Measurements from ENCODE around the gene XYLT1. TPM values are rescaled to one million over a fixed set of nuclear protein-coding genes. Genes with fewer than 3 reads are reported as not detected.

The XYLT1 gene
- total and polyA plus RNA-seq, 7 donors = 0.67 to 2.5 (median 1.7) TPM

- intact Hi-C loops (cut with DNase I) = no loop called here
- Histone ChIP-seq H3K4me3 (no peak overlapping the region), H3K27ac (no peak overlapping the region), H3K27me3 (ENCODE audit: insufficient read depth in 3 of 3, low read length in 2 of 3) (no peaks in the 10 kb centered on the region), H3K36me3 (ENCODE audit: insufficient read depth in 1 of 2, low read depth in 1 of 2) (no peaks in the 10 kb centered on the region), H3K9me3 (no peaks in the 10 kb centered on the region), H3K4me1 (no peaks in the 10 kb centered on the region)
- whole genome bisulfite sequencing, 3 donors = 98 to 100% (median 100%) methylated on average over 2 of the region's 2 CpGs
- ATAC-seq (no peak), DNase-seq (no peak)
- no peak for TF ChIP-seq CTCF (IDR thresholded peaks at IDR 0.05)
These were observed 44.3 kb downstream of the XYLT1 start for GRCh38 chr16:17426451-17426850.

- intact Hi-C loops (cut with DNase I) = no loop called here
These were observed 46.0 kb downstream of the XYLT1 start for GRCh38 chr16:17424771-17425170.

GRCh38 chr16:17423221-17423620 lies 47.5 kb downstream of the XYLT1 start:
- no peak overlapping the region for H3K4me3 ChIP-seq
- H3K27me3 ChIP-seq (ENCODE audit: insufficient read depth in 3 of 3, low read length in 2 of 3) = no peaks in the 10 kb centered on the region
- TF ChIP-seq CTCF (IDR thresholded peaks at IDR 0.05) = no peak
- no peak overlapping the region for H3K27ac ChIP-seq
- H3K36me3 ChIP-seq (ENCODE audit: insufficient read depth in 1 of 2, low read depth in 1 of 2) = no peaks in the 10 kb centered on the region
- H3K9me3 ChIP-seq = no peaks in the 10 kb centered on the region
- H3K4me1 ChIP-seq = no peaks in the 10 kb centered on the region
- DNase-seq (no peak), ATAC-seq (no peak)
- WGBS, 3 donors = 76 to 83% (median 78%) methylated on average over 6 of the region's 6 CpGs
- intact Hi-C loops (cut with DNase I) = no loop called here

More at GRCh38 chr16:17424771-17425170, 46.0 kb downstream of the XYLT1 start:
- Histone ChIP-seq H3K27me3 (ENCODE audit: insufficient read depth in 3 of 3, low read length in 2 of 3) (no peaks in the 10 kb centered on the region), H3K9me3 (no peaks in the 10 kb centered on the region), H3K4me3 (no peak overlapping the region), H3K4me1 (no peaks in the 10 kb centered on the region), H3K36me3 (ENCODE audit: insufficient read depth in 1 of 2, low read depth in 1 of 2) (no peaks in the 10 kb centered on the region), H3K27ac (no peak overlapping the region)
- 87 to 95% (median 93%) methylated on average over 5 of the region's 5 CpGs for WGBS, 3 donors
- ATAC-seq (no peak), DNase-seq (no peak)
- TF ChIP-seq CTCF (IDR thresholded peaks at IDR 0.05) = no peak

GRCh38 chr16:17420816-17421215 lies 49.9 kb downstream of the XYLT1 start:
- H3K4me1 ChIP-seq = no peaks in the 10 kb centered on the region
- H3K36me3 ChIP-seq (ENCODE audit: insufficient read depth in 1 of 2, low read depth in 1 of 2) = no peaks in the 10 kb centered on the region
- TF ChIP-seq CTCF (IDR thresholded peaks at IDR 0.05) = no peak
- H3K9me3 ChIP-seq = no peaks in the 10 kb centered on the region
- DNase-seq (no peak), ATAC-seq (no peak)
- WGBS, 3 donors = 73 to 79% (median 75%) methylated on average over 4 of the region's 4 CpGs
- no peak overlapping the region for H3K4me3 ChIP-seq
- intact Hi-C loops (cut with DNase I) = no loop called here
- no peaks in the 10 kb centered on the region for H3K27me3 ChIP-seq (ENCODE audit: insufficient read depth in 3 of 3, low read length in 2 of 3)
- no peak overlapping the region for H3K27ac ChIP-seq

GRCh38 chr16:17419266-17419665 lies 51.5 kb downstream of the XYLT1 start:
- ATAC-seq (no peak), DNase-seq (no peak)
- intact Hi-C loops (cut with DNase I) = no loop called here
- no peaks in the 10 kb centered on the region for H3K9me3 ChIP-seq
- H3K4me1 ChIP-seq = no peaks in the 10 kb centered on the region
- WGBS, 3 donors = 98% methylated on average over 4 of the region's 4 CpGs
- H3K4me3 ChIP-seq = no peak overlapping the region
- H3K27ac ChIP-seq = no peak overlapping the region
- no peaks in the 10 kb centered on the region for H3K36me3 ChIP-seq (ENCODE audit: insufficient read depth in 1 of 2, low read depth in 1 of 2)
- no peak for TF ChIP-seq CTCF (IDR thresholded peaks at IDR 0.05)
- peaks cover 0 to 2% (median 0%) of the 10 kb centered on the region in 3 donors for H3K27me3 ChIP-seq (ENCODE audit: insufficient read depth in 3 of 3, low read length in 2 of 3)

Data from psoas muscle (tissue), 8 donors.